ENCODE measurements around the gene ATCAY.

ATCAY gene

GRCh38 chr19:3880471-3881271 lies at the start of gene ATCAY:
ATCAY (plus strand) TSS chr19:3880685; CDS start chr19:3885768, 5,083 bp downstream.
- TF ChIP-seq GATA3 (IDR thresholded peaks at IDR 0.05; ENCODE audit: low read depth, low read length) (no peak), GATA2 (IDR thresholded peaks at IDR 0.05; ENCODE audit: low read depth, low read length) (no peak)

GRCh38 chr19:3831601-3832000 lies 48.9 kb upstream of the ATCAY start:
- TF ChIP-seq GATA3 (IDR thresholded peaks at IDR 0.05; ENCODE audit: low read depth, low read length) (no peak), GATA2 (IDR thresholded peaks at IDR 0.05; ENCODE audit: low read depth, low read length) (no peak)

- no peak for TF ChIP-seq GATA2 (IDR thresholded peaks at IDR 0.05; ENCODE audit: low read depth, low read length)
- no peak for TF ChIP-seq GATA3 (IDR thresholded peaks at IDR 0.05; ENCODE audit: low read depth, low read length)
Observed at GRCh38 chr19:3832001-3832400, 48.5 kb upstream of the ATCAY start.

GRCh38 chr19:3833578-3834348 lies 46.7 kb upstream of the ATCAY start:
- TF ChIP-seq GATA2 (IDR thresholded peaks at IDR 0.05; ENCODE audit: low read depth, low read length), result no peak
- no peak for TF ChIP-seq GATA3 (IDR thresholded peaks at IDR 0.05; ENCODE audit: low read depth, low read length)

- TF ChIP-seq GATA3 (IDR thresholded peaks at IDR 0.05; ENCODE audit: low read depth, low read length) (no peak), GATA2 (IDR thresholded peaks at IDR 0.05; ENCODE audit: low read depth, low read length) (no peak)
Observed at GRCh38 chr19:3834349-3835054, 46.0 kb upstream of the ATCAY start.

- TF ChIP-seq GATA3 (IDR thresholded peaks at IDR 0.05; ENCODE audit: low read depth, low read length) (no peak), GATA2 (IDR thresholded peaks at IDR 0.05; ENCODE audit: low read depth, low read length) (no peak)
Observed at GRCh38 chr19:3835055-3835435, 45.4 kb upstream of the ATCAY start.

GRCh38 chr19:3836887-3837286 lies 43.6 kb upstream of the ATCAY start:
- TF ChIP-seq GATA2 (IDR thresholded peaks at IDR 0.05; ENCODE audit: low read depth, low read length) (no peak), GATA3 (IDR thresholded peaks at IDR 0.05; ENCODE audit: low read depth, low read length) (no peak)

- no peak for TF ChIP-seq GATA2 (IDR thresholded peaks at IDR 0.05; ENCODE audit: low read depth, low read length)
- no peak for TF ChIP-seq GATA3 (IDR thresholded peaks at IDR 0.05; ENCODE audit: low read depth, low read length)
Observed at GRCh38 chr19:3837332-3837731, 43.2 kb upstream of the ATCAY start.

GRCh38 chr19:3837922-3838321 lies 42.6 kb upstream of the ATCAY start:
- no peak for TF ChIP-seq GATA2 (IDR thresholded peaks at IDR 0.05; ENCODE audit: low read depth, low read length)
- TF ChIP-seq GATA3 (IDR thresholded peaks at IDR 0.05; ENCODE audit: low read depth, low read length), result no peak

GRCh38 chr19:3838661-3839060 lies 41.8 kb upstream of the ATCAY start:
- TF ChIP-seq GATA3 (IDR thresholded peaks at IDR 0.05; ENCODE audit: low read depth, low read length), result no peak
- no peak for TF ChIP-seq GATA2 (IDR thresholded peaks at IDR 0.05; ENCODE audit: low read depth, low read length)

GRCh38 chr19:3839941-3840340 lies 40.5 kb upstream of the ATCAY start:
- TF ChIP-seq GATA3 (IDR thresholded peaks at IDR 0.05; ENCODE audit: low read depth, low read length), result no peak
- TF ChIP-seq GATA2 (IDR thresholded peaks at IDR 0.05; ENCODE audit: low read depth, low read length), result no peak

GRCh38 chr19:3840804-3841203 lies 39.7 kb upstream of the ATCAY start:
- TF ChIP-seq GATA3 (IDR thresholded peaks at IDR 0.05; ENCODE audit: low read depth, low read length) (no peak), GATA2 (IDR thresholded peaks at IDR 0.05; ENCODE audit: low read depth, low read length) (no peak)

GRCh38 chr19:3842948-3843347 lies 37.5 kb upstream of the ATCAY start:
- TF ChIP-seq GATA3 (IDR thresholded peaks at IDR 0.05; ENCODE audit: low read depth, low read length) (no peak), GATA2 (IDR thresholded peaks at IDR 0.05; ENCODE audit: low read depth, low read length) (no peak)

- no peak for TF ChIP-seq GATA3 (IDR thresholded peaks at IDR 0.05; ENCODE audit: low read depth, low read length)
- no peak for TF ChIP-seq GATA2 (IDR thresholded peaks at IDR 0.05; ENCODE audit: low read depth, low read length)
Observed at GRCh38 chr19:3844596-3844995, 35.9 kb upstream of the ATCAY start.
